PFSK-1 (cell line): Measurements from ENCODE around the gene DEF6.
A peak's percentile ranks its signal among the peaks of the same experiment; 100 is the strongest.

ENCODE experiments used
- FOXP2 ChIP-seq: optimal IDR thresholded peaks from 2 replicates; pipeline ENCODE3; 2011; ENCODE audit warnings: borderline replicate concordance, control low read depth, inconsistent platforms; ENCODE audit not compliant: insufficient read depth; ENCODE audit errors: extremely low read length, extremely low read depth
- POLR2AphosphoS5 ChIP-seq: IDR thresholded peaks from 2 replicates; pipeline ENCODE4 v1.6.1; 2012; ENCODE audit warnings: low read depth, mild to moderate bottlenecking, control low read depth, low read length, moderate library complexity
- SIN3A ChIP-seq: IDR thresholded peaks from 2 replicates; pipeline ENCODE4 v1.6.1; 2012; ENCODE audit warnings: mild to moderate bottlenecking, low read length, moderate library complexity, borderline replicate concordance; ENCODE audit not compliant: insufficient read depth
- TAF1 ChIP-seq: IDR thresholded peaks from 2 replicates; pipeline ENCODE4 v1.6.1; 2012; ENCODE audit warnings: low read length, control low read depth, borderline replicate concordance; ENCODE audit not compliant: insufficient read depth
- TF ChIP-seq, protein P1 (sequence below), 2 experiments: IDR thresholded peaks; 2 replicates each; pipeline versions ENCODE4 v1.6.1 to v1.8.0; 2011 to 2012; ENCODE audit warnings: low read depth in 2 of 2, low read length in 2 of 2, control low read depth in 1 of 2, inconsistent platforms in 1 of 2, mild to moderate bottlenecking in 1 of 2, moderate library complexity in 1 of 2; ENCODE audit not compliant: insufficient read depth in 1 of 2

The DEF6 gene

DNA sequence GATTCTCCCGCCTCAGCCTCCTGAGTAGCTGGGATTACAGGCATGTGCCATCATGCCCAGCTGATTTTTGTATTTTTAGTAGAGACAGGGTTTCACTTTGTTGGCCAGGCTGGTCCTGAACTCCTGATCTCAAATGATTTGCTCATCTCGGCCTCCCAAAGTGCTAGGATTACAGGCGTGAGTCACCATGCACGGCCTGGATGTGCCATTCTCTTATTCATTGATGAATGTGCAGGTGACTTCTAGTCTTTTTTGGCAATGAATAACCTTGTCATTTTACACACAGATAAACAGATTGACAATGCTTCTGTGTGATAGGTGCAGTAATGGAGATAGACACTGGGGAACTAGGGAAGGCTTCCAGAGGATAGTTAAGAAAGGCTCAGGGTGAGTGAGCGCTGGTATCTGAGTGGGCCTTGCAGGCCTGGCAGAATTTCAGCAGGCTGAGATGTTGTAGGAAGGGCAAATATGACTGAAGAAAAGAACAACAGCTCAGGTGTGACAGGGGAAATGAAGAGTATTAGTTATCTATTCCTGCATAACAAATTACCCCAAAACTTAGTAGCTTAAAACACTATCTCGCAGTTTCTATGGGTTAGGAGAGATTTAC is 68.1 kb downstream of the DEF6 start:
- no peak for TF ChIP-seq POLR2AphosphoS5
- no peak for TF ChIP-seq SIN3A

DNA sequence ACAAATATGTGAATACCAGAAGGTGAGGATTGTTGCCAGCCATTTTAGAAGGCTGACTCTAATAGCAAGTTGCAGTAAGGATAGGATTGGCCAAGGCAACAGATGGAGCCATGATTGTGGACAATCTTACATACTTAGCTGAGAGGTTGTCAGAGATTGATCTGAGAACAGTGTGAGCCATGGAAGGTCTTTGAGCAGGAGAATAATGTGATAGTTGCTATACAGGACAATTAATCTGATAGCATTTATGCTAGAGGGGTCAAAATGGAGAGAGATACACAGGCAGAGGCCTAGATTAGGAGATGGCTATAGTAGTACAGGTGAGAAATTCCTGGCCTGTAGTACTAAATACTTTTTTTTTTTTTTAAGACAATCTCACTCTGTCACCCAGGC is 68.6 kb downstream of the DEF6 start:
- TF ChIP-seq SIN3A, result no peak
- TF ChIP-seq, protein P1, sequence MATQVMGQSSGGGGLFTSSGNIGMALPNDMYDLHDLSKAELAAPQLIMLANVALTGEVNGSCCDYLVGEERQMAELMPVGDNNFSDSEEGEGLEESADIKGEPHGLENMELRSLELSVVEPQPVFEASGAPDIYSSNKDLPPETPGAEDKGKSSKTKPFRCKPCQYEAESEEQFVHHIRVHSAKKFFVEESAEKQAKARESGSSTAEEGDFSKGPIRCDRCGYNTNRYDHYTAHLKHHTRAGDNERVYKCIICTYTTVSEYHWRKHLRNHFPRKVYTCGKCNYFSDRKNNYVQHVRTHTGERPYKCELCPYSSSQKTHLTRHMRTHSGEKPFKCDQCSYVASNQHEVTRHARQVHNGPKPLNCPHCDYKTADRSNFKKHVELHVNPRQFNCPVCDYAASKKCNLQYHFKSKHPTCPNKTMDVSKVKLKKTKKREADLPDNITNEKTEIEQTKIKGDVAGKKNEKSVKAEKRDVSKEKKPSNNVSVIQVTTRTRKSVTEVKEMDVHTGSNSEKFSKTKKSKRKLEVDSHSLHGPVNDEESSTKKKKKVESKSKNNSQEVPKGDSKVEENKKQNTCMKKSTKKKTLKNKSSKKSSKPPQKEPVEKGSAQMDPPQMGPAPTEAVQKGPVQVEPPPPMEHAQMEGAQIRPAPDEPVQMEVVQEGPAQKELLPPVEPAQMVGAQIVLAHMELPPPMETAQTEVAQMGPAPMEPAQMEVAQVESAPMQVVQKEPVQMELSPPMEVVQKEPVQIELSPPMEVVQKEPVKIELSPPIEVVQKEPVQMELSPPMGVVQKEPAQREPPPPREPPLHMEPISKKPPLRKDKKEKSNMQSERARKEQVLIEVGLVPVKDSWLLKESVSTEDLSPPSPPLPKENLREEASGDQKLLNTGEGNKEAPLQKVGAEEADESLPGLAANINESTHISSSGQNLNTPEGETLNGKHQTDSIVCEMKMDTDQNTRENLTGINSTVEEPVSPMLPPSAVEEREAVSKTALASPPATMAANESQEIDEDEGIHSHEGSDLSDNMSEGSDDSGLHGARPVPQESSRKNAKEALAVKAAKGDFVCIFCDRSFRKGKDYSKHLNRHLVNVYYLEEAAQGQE (IDR thresholded peaks at IDR 0.05; ENCODE audit: insufficient read depth in 1 of 2, low read depth in 2 of 2, low read length in 2 of 2), result no peak
- no peak for TF ChIP-seq POLR2AphosphoS5
- TF ChIP-seq FOXP2, result no peak
- no peak for TF ChIP-seq TAF1

DNA sequence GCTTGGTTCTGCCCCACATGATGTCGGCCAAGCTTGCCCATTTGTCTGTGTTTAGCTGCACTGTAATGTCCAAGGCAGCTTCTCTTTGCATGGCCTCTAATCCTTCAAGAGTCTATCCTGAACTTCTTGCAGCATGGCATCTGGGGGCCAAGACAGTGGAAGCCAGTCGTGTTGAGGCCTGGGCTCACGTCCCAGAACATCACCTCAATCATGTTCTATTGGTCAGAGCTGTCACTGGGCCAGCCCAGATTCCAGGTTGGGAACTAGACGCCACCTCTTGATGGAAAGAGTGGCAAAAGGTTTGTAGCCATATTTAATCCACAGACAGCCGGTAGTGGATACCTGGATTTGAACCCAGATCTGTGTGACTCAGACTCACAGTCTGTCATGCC is 70.0 kb downstream of the DEF6 start:
- TF ChIP-seq POLR2AphosphoS5, result no peak
- no peak for TF ChIP-seq SIN3A
- no peak for TF ChIP-seq TAF1

DNA sequence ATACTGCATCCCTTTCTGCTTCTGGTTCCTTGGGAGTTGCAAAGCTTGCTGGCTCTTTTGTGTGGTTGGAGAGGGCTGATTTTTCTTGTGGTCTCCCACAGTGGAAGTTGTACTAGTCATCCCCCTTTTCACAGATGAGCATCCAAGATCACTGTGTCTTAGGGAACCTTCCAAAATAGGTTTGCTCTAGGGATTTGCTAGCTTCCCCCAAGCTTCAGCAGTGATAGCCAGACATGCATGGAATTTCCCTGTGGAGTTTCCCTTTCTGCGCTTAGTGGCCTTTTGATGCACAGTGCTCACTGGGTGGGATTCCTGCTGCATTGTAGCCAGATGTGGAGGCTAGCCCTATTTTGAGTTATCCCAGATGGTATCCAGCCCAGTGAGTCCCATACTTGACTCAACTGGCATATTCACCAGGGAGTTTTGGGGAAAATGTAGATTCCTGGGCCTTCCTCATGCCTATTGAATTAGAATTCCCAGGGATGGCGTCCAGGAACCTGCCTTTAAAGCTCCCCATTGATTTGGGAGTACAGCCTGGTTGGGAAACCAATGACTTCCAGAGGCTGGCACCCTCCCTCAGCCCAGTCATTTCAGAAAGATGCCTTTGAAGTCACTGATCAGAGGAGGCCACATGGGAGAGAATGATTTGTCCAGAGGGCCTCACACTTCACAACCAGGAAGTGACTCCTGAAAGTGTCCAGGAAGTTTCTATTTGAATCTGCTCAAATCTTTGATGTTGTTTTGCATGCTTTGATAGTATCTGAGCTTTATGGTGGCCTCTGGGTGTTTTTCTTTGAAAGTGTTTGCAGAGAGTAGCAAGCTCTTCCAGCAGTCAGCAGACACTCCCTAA is 70.6 kb downstream of the DEF6 start:
- TF ChIP-seq SIN3A (0 out of 2 replicates have a peak, but pooled peaks have one; percentile 27), POLR2AphosphoS5 (no peak)
- TF ChIP-seq, protein P1 (IDR thresholded peaks at IDR 0.05; ENCODE audit: insufficient read depth in 1 of 2, low read depth in 2 of 2, low read length in 2 of 2), result no peak

DNA sequence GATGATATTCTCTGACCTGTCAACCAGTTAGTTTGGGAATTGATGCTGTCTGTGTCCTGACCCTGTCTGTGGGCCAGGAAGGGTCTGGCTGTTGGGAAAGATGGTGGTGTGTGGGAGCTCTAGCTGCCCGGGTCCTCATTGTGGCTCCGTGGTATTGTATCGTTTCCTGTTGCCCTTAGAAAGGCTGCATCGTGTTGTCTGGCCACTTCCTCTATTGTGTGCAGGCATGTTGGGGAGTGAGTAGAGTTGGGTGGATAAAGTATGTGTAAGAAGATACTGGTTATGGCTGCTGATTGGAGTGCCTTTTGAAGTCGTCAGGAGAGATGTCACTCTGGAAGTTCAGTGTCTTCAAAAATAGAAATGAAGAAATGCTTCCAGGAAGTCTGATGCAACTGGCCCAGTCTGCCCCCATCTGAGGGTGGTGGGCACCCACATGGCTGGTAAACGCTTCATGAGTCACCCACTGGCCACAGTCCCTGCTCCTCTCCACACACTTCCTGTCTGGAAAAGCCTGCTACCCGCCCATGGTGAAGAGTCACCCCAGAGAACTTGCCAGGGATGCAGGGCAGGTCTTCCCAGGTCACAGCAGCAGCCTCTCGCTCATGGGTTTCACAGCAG is 72.6 kb downstream of the DEF6 start:
- TF ChIP-seq POLR2AphosphoS5, result no peak
- TF ChIP-seq FOXP2, result peak; percentile 7

DNA sequence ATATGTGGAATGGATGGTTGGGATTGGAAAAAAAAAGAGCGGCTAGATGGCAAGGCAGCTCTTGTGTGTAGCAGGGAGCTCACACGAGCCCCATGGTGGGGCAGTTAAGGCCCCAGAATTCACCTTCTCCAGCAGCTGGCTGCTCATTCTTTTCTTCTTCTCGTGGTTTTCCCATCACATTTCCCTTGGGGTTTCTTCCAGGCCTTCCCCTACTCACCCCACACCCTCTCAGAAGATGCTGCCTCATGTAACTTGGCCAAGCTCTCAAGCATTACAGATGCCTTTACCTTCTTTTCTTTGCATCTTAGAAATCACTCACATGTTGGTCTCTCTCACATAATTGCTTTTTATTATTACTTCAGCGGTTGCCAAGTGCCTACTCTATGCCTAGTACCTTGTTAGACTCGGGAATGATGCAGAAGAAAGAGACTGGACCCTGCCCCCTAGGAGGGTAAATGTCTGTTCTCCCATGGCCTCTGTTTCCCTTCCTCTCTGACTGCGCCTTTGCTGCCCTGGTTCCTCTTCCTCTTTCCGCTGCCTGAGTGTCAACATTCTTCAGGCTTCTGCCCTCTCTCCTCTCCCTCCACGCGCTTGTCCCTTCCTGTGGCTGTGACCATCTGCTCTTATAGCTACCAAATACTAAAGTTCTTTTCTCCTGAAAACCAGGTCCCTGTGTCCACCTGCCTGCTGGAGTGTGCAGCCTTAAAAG is 73.3 kb downstream of the DEF6 start:
- TF ChIP-seq FOXP2 (no peak), SIN3A (no peak), TAF1 (no peak), POLR2AphosphoS5 (no peak)
- TF ChIP-seq, protein P1 (IDR thresholded peaks at IDR 0.05; ENCODE audit: insufficient read depth in 1 of 2, low read depth in 2 of 2, low read length in 2 of 2), result no peak
